Liver (tissue), 9 donors: ENCODE results near the gene BPTF. TPM values are rescaled to one million over a fixed set of nuclear protein-coding genes. Genes with fewer than 3 reads are reported as not detected.

Experiments
- DNase-seq: peaks from one replicate; pipeline ENCODE4 v3.0.0-alpha.2; 2017; ENCODE audit warnings: low spot score
- H3K27ac ChIP-seq, 2 donors: one replicate each; pipeline ENCODE4 v1.7.0; 2013; ENCODE audit warnings: inconsistent platforms in 2 of 2, low read length in 2 of 2, control low read depth in 1 of 2, low read depth in 1 of 2, mild to moderate bottlenecking in 1 of 2
- H3K27me3 ChIP-seq, 4 donors: one replicate each; pipeline versions ENCODE4 v1.6.1 to v1.7.0; 2013; ENCODE audit warnings: low read length in 3 of 4, inconsistent platforms in 1 of 4, mild to moderate bottlenecking in 1 of 4, moderate library complexity in 1 of 4; ENCODE audit not compliant: control insufficient read depth in 4 of 4, insufficient read depth in 4 of 4
- H3K36me3 ChIP-seq, 4 donors: one replicate each; pipeline versions ENCODE4 v1.6.1 to v1.7.0; 2013; ENCODE audit warnings: low read length in 3 of 4, mild to moderate bottlenecking in 3 of 4, low read depth in 1 of 4, moderate library complexity in 1 of 4; ENCODE audit not compliant: control insufficient read depth in 4 of 4, insufficient read depth in 3 of 4
- H3K4me1 ChIP-seq, 4 donors: one replicate each; pipeline versions ENCODE4 v1.6.1 to v1.7.0; 2013; ENCODE audit warnings: low read length in 3 of 4, mild to moderate bottlenecking in 3 of 4, moderate library complexity in 1 of 4; ENCODE audit not compliant: control insufficient read depth in 4 of 4, insufficient read depth in 4 of 4
- H3K4me3 ChIP-seq, 3 donors: one replicate each; pipeline versions ENCODE4 v1.6.1 to v1.7.0; 2013; ENCODE audit warnings: low read length in 3 of 3, control low read depth in 1 of 3, low read depth in 1 of 3, mild to moderate bottlenecking in 1 of 3
- H3K9ac ChIP-seq, 2 donors: one replicate each; pipeline ENCODE4 v1.7.0; 2013; ENCODE audit warnings: low read length in 2 of 2, mild to moderate bottlenecking in 2 of 2, moderate library complexity in 2 of 2, control low read depth in 1 of 2, low read depth in 1 of 2
- H3K9me3 ChIP-seq, 4 donors: one replicate each; pipeline versions ENCODE4 v1.6.1 to v1.7.0; 2013; ENCODE audit warnings: low read length in 3 of 4; ENCODE audit not compliant: control insufficient read depth in 4 of 4
- EGR1 ChIP-seq, 2 donors: IDR thresholded peaks; 2 replicates each; pipeline ENCODE4 v1.6.1; 2016 to 2018; ENCODE audit warnings: antibody characterized with exemption in 2 of 2, low read depth in 2 of 2
- FOXA1 ChIP-seq: IDR thresholded peaks from 2 replicates; pipeline ENCODE4 v1.6.1; 2016; ENCODE audit warnings: antibody characterized with exemption
- FOXA2 ChIP-seq: IDR thresholded peaks from 2 replicates; pipeline ENCODE4 v1.6.1; 2016; ENCODE audit warnings: antibody characterized with exemption
- GABPA ChIP-seq, 2 donors: IDR thresholded peaks in 1 of 2; conservative IDR thresholded peaks in 1 of 2; 2 replicates each; pipeline ENCODE4 v1.6.1; 2016; ENCODE audit warnings: antibody characterized with exemption in 2 of 2, mild to moderate bottlenecking in 1 of 2, moderate library complexity in 1 of 2
- HNF4A ChIP-seq, 2 donors: conservative IDR thresholded peaks; 2 replicates each; pipeline ENCODE4 v1.6.1; 2016; ENCODE audit warnings: antibody characterized with exemption in 2 of 2, mild to moderate bottlenecking in 2 of 2
- HNF4G ChIP-seq: IDR thresholded peaks from 2 replicates; pipeline ENCODE4 v1.6.1; 2016; ENCODE audit warnings: antibody characterized with exemption
- JUND ChIP-seq, 2 donors: IDR thresholded peaks; 2 replicates each; pipeline ENCODE4 v1.6.1; 2016; ENCODE audit warnings: antibody characterized with exemption in 2 of 2
- RAD21 ChIP-seq, 2 donors: IDR thresholded peaks; 2 replicates each; pipeline ENCODE4 v1.6.1; 2016; ENCODE audit warnings: antibody characterized with exemption in 2 of 2, mild to moderate bottlenecking in 2 of 2
- RXRA ChIP-seq, 2 donors: IDR thresholded peaks; 2 replicates each; pipeline ENCODE4 v1.6.1; 2017 to 2018; ENCODE audit warnings: antibody characterized with exemption in 2 of 2, mild to moderate bottlenecking in 1 of 2
- SP1 ChIP-seq: IDR thresholded peaks from 2 replicates; pipeline ENCODE4 v1.6.1; 2018; ENCODE audit warnings: antibody characterized with exemption, mild to moderate bottlenecking
- TAF1 ChIP-seq: conservative IDR thresholded peaks from 2 replicates; pipeline ENCODE4 v1.6.1; 2016; ENCODE audit warnings: antibody characterized with exemption, mild to moderate bottlenecking
- YY1 ChIP-seq: IDR thresholded peaks from 2 replicates; pipeline ENCODE4 v1.6.1; 2016; ENCODE audit warnings: antibody characterized with exemption, mild to moderate bottlenecking
- WGBS: extraction: QIAGEN DNeasy Blood & Tissue Kit; methylation state at CpG from one replicate; pipeline ENCODE4 v1.1.7; 2013; 5-methylcytosine and 5-hydroxymethylcytosine counted together
- polyA plus RNA-seq, 2 donors: library from polyadenylated mRNA; stranded (reverse) in 1 of 2; unstranded in 1 of 2; fragments of 200-250 nt in 1 of 2; fragments of >200 nt in 1 of 2; fragmentation: Nextera tagmentation in 1 of 2; extraction: Ambion mirVana in 1 of 2; gene quantifications; one replicate each; pipeline versions ENCODE4 v1.2.1 to v1.2.3, GENCODE V29; 2013 to 2015
- total RNA-seq, 2 donors: library from RNA; depleted of rRNA; stranded (reverse); fragments of >200 nt; gene quantifications; one replicate each; pipeline ENCODE4 v1.2.3, GENCODE V29; 2014
- TF ChIP-seq, protein P1 (sequence below): IDR thresholded peaks from 2 replicates; pipeline ENCODE4 v1.6.1; 2016; ENCODE audit warnings: antibody characterized with exemption, mild to moderate bottlenecking
- TF ChIP-seq, protein P2 (sequence below): IDR thresholded peaks from 2 replicates; pipeline ENCODE4 v1.6.1; 2016; ENCODE audit warnings: antibody characterized with exemption
- TF ChIP-seq, protein P3 (sequence below): fragments of 150-350 bp; IDR thresholded peaks from 2 replicates; pipeline ENCODE4 v1.5.1; 2017; ENCODE audit warnings: improper control_type of control experiment, low read depth, low read length; ENCODE audit not compliant: missing input control
- TF ChIP-seq, protein P4 (sequence below): IDR thresholded peaks from 2 replicates; pipeline ENCODE4 v1.6.1; 2016; ENCODE audit warnings: antibody characterized with exemption
- TF ChIP-seq, protein P5 (sequence below): IDR thresholded peaks from 2 replicates; pipeline ENCODE4 v1.6.1; 2016; ENCODE audit warnings: antibody characterized with exemption
- donor health status: healthy.
- donor health status: healthy.
- donor health status: healthy.
- donor health status: healthy.
- donor health status: healthy.

Gene BPTF
- total and polyA plus RNA-seq, 4 donors, result 8.1 to 51.7 (median 29.5) TPM

DNA sequence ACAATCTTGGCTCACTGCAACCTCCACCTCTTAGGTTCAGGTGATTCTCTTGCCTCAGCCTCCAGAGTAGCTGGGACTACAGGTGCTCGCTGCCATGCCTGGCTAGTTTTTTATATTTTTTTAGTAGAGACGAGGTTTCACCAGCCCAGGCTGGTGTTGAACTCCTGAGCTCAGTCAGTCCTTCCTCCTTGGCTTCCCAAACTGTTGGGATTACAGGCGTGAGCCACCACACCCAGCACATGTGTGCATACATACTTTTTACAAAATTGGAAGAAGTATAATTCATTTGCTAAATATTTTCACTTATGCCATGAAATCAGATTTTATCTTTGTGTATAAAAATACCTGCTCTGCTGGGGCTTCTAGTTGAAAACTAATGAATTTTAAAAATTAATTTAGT is 13.2 kb downstream of the BPTF start:
- WGBS, result 93% methylated on average over 3 of the region's 3 CpGs
- H3K9me3 ChIP-seq, result no peaks in the 10 kb centered on the region
- H3K9ac ChIP-seq, result no peak overlapping the region
- H3K27ac ChIP-seq, result no peak overlapping the region
- DNase-seq, result no peak
- no peaks in the 10 kb centered on the region for H3K27me3 ChIP-seq
- H3K4me3 ChIP-seq, result no peak overlapping the region
- TF ChIP-seq HNF4G, result no peak
- no peak for TF ChIP-seq RAD21 (IDR thresholded peaks at IDR 0.05)
- TF ChIP-seq SP1, result no peak
- TF ChIP-seq, protein P1, sequence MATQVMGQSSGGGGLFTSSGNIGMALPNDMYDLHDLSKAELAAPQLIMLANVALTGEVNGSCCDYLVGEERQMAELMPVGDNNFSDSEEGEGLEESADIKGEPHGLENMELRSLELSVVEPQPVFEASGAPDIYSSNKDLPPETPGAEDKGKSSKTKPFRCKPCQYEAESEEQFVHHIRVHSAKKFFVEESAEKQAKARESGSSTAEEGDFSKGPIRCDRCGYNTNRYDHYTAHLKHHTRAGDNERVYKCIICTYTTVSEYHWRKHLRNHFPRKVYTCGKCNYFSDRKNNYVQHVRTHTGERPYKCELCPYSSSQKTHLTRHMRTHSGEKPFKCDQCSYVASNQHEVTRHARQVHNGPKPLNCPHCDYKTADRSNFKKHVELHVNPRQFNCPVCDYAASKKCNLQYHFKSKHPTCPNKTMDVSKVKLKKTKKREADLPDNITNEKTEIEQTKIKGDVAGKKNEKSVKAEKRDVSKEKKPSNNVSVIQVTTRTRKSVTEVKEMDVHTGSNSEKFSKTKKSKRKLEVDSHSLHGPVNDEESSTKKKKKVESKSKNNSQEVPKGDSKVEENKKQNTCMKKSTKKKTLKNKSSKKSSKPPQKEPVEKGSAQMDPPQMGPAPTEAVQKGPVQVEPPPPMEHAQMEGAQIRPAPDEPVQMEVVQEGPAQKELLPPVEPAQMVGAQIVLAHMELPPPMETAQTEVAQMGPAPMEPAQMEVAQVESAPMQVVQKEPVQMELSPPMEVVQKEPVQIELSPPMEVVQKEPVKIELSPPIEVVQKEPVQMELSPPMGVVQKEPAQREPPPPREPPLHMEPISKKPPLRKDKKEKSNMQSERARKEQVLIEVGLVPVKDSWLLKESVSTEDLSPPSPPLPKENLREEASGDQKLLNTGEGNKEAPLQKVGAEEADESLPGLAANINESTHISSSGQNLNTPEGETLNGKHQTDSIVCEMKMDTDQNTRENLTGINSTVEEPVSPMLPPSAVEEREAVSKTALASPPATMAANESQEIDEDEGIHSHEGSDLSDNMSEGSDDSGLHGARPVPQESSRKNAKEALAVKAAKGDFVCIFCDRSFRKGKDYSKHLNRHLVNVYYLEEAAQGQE, result no peak
- TF ChIP-seq EGR1 (IDR thresholded peaks at IDR 0.05; ENCODE audit: low read depth in 2 of 2), result no peak
- TF ChIP-seq, protein P2, sequence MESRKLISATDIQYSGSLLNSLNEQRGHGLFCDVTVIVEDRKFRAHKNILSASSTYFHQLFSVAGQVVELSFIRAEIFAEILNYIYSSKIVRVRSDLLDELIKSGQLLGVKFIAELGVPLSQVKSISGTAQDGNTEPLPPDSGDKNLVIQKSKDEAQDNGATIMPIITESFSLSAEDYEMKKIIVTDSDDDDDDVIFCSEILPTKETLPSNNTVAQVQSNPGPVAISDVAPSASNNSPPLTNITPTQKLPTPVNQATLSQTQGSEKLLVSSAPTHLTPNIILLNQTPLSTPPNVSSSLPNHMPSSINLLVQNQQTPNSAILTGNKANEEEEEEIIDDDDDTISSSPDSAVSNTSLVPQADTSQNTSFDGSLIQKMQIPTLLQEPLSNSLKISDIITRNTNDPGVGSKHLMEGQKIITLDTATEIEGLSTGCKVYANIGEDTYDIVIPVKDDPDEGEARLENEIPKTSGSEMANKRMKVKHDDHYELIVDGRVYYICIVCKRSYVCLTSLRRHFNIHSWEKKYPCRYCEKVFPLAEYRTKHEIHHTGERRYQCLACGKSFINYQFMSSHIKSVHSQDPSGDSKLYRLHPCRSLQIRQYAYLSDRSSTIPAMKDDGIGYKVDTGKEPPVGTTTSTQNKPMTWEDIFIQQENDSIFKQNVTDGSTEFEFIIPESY, result no peak
- no peak for TF ChIP-seq HNF4A (conservative IDR thresholded peaks at IDR 0.05)
- TF ChIP-seq, protein P3, sequence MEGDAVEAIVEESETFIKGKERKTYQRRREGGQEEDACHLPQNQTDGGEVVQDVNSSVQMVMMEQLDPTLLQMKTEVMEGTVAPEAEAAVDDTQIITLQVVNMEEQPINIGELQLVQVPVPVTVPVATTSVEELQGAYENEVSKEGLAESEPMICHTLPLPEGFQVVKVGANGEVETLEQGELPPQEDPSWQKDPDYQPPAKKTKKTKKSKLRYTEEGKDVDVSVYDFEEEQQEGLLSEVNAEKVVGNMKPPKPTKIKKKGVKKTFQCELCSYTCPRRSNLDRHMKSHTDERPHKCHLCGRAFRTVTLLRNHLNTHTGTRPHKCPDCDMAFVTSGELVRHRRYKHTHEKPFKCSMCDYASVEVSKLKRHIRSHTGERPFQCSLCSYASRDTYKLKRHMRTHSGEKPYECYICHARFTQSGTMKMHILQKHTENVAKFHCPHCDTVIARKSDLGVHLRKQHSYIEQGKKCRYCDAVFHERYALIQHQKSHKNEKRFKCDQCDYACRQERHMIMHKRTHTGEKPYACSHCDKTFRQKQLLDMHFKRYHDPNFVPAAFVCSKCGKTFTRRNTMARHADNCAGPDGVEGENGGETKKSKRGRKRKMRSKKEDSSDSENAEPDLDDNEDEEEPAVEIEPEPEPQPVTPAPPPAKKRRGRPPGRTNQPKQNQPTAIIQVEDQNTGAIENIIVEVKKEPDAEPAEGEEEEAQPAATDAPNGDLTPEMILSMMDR, result no peak
- no peak for TF ChIP-seq JUND (IDR thresholded peaks at IDR 0.05)
- TF ChIP-seq GABPA (IDR thresholded peaks at IDR 0.05 in 1 of 2, conservative IDR thresholded peaks at IDR 0.05 in 1 of 2), result no peak
- TF ChIP-seq, protein P4, sequence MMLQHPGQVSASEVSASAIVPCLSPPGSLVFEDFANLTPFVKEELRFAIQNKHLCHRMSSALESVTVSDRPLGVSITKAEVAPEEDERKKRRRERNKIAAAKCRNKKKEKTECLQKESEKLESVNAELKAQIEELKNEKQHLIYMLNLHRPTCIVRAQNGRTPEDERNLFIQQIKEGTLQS, result no peak
- TF ChIP-seq FOXA2, result no peak
- TF ChIP-seq, protein P5, sequence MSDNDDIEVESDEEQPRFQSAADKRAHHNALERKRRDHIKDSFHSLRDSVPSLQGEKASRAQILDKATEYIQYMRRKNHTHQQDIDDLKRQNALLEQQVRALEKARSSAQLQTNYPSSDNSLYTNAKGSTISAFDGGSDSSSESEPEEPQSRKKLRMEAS, result no peak
- peaks cover 0 to 2% (median 0%) of the 10 kb centered on the region in 4 donors for H3K36me3 ChIP-seq
- H3K4me1 ChIP-seq, result peaks cover 0 to 4% (median 0%) of the 10 kb centered on the region in 4 donors

DNA sequence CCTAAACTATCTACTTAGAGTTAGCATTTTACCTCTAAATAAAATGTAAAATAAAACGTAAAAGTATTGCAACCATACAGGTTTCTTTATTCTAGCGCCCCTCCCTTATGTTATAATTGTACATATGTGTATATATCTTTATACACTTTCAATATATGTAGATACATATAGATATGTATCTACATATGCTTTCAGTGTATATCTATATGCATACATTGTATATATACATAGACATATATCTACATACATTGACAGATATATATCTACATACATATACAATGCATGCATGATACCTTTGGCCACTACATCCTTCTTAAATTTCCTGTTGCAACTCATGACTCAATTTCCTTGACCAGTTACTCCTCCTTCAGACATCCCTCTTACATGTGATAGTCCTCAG is 16.7 kb downstream of the BPTF start:
- Histone ChIP-seq H3K36me3 (peaks cover 0 to 2% (median 0%) of the 10 kb centered on the region in 4 donors), H3K4me1 (peaks cover 0 to 4% (median 0%) of the 10 kb centered on the region in 4 donors), H3K27me3 (no peaks in the 10 kb centered on the region), H3K9me3 (no peaks in the 10 kb centered on the region), H3K27ac (no peak overlapping the region), H3K9ac (no peak overlapping the region), H3K4me3 (no peak overlapping the region)
- DNase-seq, result no peak
- WGBS, result 96% methylated on average over 2 of the region's 2 CpGs
- TF ChIP-seq TAF1 (no peak), RAD21 (IDR thresholded peaks at IDR 0.05) (no peak), JUND (IDR thresholded peaks at IDR 0.05) (no peak), FOXA2 (no peak), GABPA (IDR thresholded peaks at IDR 0.05 in 1 of 2, conservative IDR thresholded peaks at IDR 0.05 in 1 of 2) (no peak), YY1 (no peak), RXRA (IDR thresholded peaks at IDR 0.05) (no peak), SP1 (no peak), FOXA1 (no peak), HNF4A (conservative IDR thresholded peaks at IDR 0.05) (no peak), HNF4G (no peak)
- TF ChIP-seq, protein P3, result no peak
- TF ChIP-seq, protein P5, result no peak
- TF ChIP-seq, protein P4, result no peak
- TF ChIP-seq, protein P2, result no peak
